GM19397 (cell line): Measurements from ENCODE around the gene RAB11FIP4.

Experiments used
- ATAC-seq: cut with Tn5 transposase; IDR thresholded peaks from one replicate; pipeline ENCODE4 v1.9.1; 2021; ENCODE audit warnings: mild to moderate bottlenecking, moderate library complexity; ENCODE audit not compliant: unreplicated experiment

The RAB11FIP4 gene

GRCh38 chr17:31405890-31406371 lies 14.5 kb downstream of the RAB11FIP4 start:
- no peak for ATAC-seq

DNA sequence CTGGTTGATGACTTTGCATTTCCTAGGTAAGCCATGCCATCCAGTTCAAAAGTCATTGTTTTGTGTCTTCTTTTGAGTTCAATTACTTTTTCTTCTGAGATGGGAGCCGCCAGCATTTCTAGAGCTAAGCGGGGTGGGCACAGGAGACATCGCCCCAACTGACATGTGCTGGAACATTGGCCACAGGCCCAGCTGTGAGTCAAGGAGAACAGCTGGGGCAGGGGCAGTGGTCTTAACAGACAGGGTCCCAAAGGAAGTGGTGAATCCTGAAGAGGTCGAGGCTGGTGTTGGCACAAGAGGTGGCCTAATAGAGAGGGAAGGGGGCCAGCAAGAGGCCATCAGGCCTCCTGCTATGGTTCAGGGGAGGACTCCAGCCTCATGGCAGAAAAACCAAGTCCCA lies 17.1 kb downstream of the RAB11FIP4 start:
- ATAC-seq: no peak

DNA sequence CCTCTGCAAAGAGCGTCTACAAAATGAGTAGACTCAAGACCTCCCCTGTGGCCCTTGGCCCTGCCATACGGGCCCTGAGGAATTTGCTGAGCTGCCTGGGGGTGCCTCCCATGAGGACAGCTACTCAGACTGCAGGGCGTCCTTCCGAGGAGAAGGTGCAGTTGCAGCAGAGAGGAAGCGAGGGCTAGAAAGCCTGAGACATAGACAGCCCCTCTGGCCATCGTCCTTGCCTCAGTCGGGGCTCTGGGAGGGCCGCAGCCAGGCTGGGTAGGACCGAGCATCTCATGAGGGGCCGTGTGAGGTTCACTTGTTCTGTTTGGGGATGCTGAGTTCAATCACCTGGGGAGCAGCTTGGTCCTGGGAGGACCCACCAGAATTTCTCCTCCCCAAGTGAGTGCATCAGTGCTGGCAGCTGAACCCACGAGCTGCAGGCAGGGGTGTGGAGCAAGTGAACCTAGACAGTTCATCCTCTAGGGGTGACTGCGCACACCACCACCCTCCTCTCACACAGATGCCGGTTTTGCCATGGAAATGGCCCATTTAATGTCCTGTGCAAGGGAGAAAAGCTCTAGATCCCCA lies 20.3 kb downstream of the RAB11FIP4 start:
- ATAC-seq: no peak

GRCh38 chr17:31412511-31412910 lies 21.0 kb downstream of the RAB11FIP4 start:
- no peak for ATAC-seq

GRCh38 chr17:31413081-31413799 lies 21.8 kb downstream of the RAB11FIP4 start:
- no peak for ATAC-seq

DNA sequence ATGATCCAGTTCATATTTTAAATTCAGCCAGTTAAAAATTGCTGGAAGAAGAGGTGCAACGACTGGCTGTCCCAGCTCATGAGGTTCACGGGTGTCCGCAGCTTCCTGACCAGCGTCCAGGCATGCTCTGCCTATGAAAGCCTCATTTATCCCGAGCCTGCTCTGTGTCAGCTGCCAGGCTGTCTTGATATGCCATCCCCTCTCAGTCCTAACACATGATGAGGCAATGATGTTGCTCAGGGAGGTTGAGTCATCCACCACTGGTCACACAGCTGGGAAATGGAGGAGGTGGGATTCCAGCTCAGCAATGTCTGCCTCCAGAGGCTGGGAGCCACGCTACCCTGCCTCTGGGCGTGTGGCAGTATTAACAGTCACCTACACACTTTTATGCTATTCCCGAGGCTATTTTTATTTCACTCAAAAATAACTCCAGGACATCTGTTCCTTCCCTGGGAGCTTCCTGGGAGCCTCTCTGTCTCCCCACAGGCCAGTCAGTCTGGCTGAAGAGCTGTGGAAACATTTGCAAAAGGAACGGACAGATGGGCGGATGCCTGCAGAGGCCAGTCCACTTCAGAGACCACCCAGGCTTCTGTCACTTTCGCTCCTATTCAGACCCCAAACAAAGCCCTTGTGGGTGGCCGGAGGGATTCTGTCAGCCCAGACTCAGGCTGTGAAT lies 22.5 kb downstream of the RAB11FIP4 start:
- ATAC-seq: no peak

DNA sequence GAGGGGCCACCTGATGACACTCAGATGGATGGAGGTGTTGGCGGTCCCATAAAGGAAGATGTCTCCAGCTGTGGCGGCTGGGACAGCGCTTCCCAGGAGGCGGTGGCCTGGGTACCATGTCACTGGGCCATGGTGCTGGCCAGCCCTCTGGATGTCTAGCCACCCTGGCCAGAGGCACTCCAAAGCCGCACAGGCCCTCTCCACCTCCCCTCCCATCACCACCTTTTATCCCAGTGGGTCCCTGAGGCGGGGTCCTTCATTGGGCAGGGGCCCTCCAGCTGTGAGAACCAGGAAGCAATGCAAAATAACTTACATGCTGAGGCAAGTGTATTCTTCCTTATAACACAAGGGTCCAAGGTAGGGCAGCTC lies 23.1 kb downstream of the RAB11FIP4 start:
- ATAC-seq: no peak

GRCh38 chr17:31415004-31415454 lies 23.6 kb downstream of the RAB11FIP4 start:
- no peak for ATAC-seq

GRCh38 chr17:31415640-31416502 lies 24.4 kb downstream of the RAB11FIP4 start:
- ATAC-seq: no peak

- ATAC-seq: no peak
Measured at GRCh38 chr17:31416503-31416923, 25.0 kb downstream of the RAB11FIP4 start.

DNA sequence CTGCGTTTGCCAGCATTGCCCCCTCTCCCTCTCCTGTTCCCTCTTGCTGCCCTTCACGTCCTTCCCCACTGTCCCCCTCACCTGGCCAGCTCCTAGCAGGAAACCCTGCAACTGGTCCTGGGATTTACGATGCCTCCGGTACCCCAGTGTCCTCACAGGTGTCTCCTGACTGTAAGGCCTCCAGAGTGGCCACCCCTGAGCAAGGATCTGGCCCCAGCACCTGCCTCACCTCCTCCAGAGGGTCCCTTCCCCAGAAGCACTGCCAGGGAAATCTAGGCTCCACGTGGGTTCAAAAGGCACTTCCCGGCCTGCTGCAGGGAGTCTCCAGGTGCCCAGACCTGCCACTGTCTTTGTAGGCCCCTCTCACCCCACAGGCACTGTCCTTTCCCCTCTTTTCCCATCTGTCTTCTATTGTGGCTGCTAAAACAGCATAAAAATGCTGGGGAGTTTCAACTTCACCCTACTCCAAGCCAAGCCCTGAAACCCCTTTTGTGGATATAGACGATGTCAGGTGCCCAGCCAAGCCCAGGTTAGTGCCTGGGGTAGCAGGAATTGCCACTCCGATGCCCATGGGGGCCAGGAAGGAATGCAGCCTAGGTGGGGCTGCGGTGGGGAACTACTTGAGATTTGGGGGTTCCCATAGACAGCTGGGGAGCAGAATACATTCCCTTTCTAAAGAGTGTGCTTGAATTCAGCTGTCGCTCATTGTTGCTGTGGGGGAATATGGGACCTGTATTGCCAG lies 25.7 kb downstream of the RAB11FIP4 start:
- no peak for ATAC-seq

GRCh38 chr17:31418773-31419350 lies 27.4 kb downstream of the RAB11FIP4 start:
- ATAC-seq: no peak

- ATAC-seq: no peak
Measured at GRCh38 chr17:31422443-31422842, 31.0 kb downstream of the RAB11FIP4 start.

- no peak for ATAC-seq
Measured at GRCh38 chr17:31424944-31425281, 33.4 kb downstream of the RAB11FIP4 start.

DNA sequence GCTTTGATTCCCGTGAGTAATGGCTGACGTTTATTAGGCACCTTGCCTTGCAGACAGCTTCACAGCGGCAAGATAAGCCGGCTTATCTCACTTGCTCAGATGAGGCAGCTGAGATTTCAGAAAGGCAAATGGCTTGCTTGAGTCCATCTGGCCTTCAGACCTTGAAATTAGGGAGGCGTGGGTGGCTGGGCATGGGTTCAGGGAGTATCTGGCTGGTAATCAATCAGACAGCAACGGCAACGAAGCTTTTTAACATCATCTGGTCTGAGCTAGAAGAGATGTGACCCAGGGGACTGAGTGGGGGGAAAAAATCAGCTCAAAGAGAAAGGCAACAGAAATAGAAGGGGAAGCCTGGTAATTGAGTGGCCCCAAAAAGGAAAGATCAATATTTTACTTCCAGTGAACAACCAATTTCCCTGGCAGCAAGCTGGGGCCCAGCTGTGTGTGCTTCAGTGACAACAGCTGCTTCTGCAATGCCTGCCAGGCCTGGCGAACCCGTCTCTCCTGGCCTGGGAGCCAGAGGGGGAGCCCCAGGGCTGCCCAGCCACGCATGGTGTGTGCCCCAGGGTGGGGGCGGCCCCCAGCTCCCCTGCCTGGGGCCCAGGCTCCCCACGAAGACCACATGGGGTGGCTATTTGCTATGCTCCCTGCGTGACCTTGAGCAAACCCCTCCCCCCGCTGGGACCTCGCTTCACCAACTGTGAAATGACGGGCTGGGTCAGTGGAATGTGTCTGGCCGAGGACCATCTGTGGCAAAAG lies 34.0 kb downstream of the RAB11FIP4 start:
- ATAC-seq: no peak

- no peak for ATAC-seq
Measured at GRCh38 chr17:31427684-31428083, 36.2 kb downstream of the RAB11FIP4 start.

- ATAC-seq: no peak
Measured at GRCh38 chr17:31428111-31428510, 36.6 kb downstream of the RAB11FIP4 start.

- ATAC-seq: no peak
Measured at GRCh38 chr17:31428512-31428911, 37.0 kb downstream of the RAB11FIP4 start.

GRCh38 chr17:31431098-31431851 lies 39.8 kb downstream of the RAB11FIP4 start:
- ATAC-seq: no peak
